Suprapubic skin (tissue), 4 donors: ENCODE data around the gene SMIM36. TPM values are rescaled to one million over a fixed set of nuclear protein-coding genes. Genes with fewer than 3 reads are reported as not detected.
"Not testable (repeated sequence)": the region's sequence is repeated elsewhere in the genome, so short reads cannot be mapped to it uniquely, and the experiment has no call there.

Source experiments
- DNase-seq, 2 donors: peaks; one replicate each; pipeline ENCODE4 v3.0.0-alpha.2; 2019; ENCODE audit warnings: low spot score in 2 of 2
- H3K27ac ChIP-seq: fragments of 200-600 bp; sonication (generic); one replicate; pipeline ENCODE4 v1.5.1; 2019
- H3K27me3 ChIP-seq: fragments of 200-600 bp; sonication (generic); one replicate; pipeline ENCODE4 v1.5.1; 2019
- H3K36me3 ChIP-seq: fragments of 200-600 bp; sonication (generic); one replicate; pipeline ENCODE4 v1.5.1; 2019
- H3K4me1 ChIP-seq: fragments of 200-600 bp; sonication (generic); one replicate; pipeline ENCODE4 v1.5.1; 2019
- H3K4me3 ChIP-seq: fragments of 200-600 bp; sonication (generic); one replicate; pipeline ENCODE4 v1.5.1; 2019; ENCODE audit warnings: mild to moderate bottlenecking
- H3K9me3 ChIP-seq: fragments of 200-600 bp; sonication (generic); one replicate; pipeline ENCODE4 v1.5.1; 2019
- CTCF ChIP-seq, 2 donors: fragments of 200-600 bp in 1 of 2; fragments of 450-650 bp in 1 of 2; sonication (generic) in 1 of 2; IDR thresholded peaks; one replicate each; pipeline ENCODE4 v1.5.1; 2016 to 2019; ENCODE audit warnings: antibody characterized with exemption in 2 of 2, mild to moderate bottlenecking in 1 of 2, moderate library complexity in 1 of 2
- EP300 ChIP-seq: sonication (generic); formaldehyde crosslinking; IDR thresholded peaks from one replicate; pipeline ENCODE4 v1.6.1; 2017; ENCODE audit warnings: antibody characterized with exemption
- POLR2A ChIP-seq, 2 donors: fragments of 450-650 bp; IDR thresholded peaks; one replicate each; pipeline ENCODE4 v1.6.1; 2017; ENCODE audit warnings: antibody characterized with exemption in 2 of 2, mild to moderate bottlenecking in 2 of 2, moderate library complexity in 2 of 2
- POLR2AphosphoS5 ChIP-seq, 3 donors: sonication (generic); formaldehyde crosslinking; IDR thresholded peaks; one replicate each; pipeline ENCODE4 v1.6.1; 2017; ENCODE audit warnings: antibody characterized with exemption in 3 of 3
- WGBS: methylation state at CpG from one replicate; pipeline ENCODE4 v1.1.5; 2018; 5-methylcytosine and 5-hydroxymethylcytosine counted together
- total RNA-seq, 4 donors: library from RNA; depleted of rRNA; stranded (reverse); fragments of >200 nt; gene quantifications; one replicate each; pipeline ENCODE4 v1.1.0, GENCODE V29; 2016

SMIM36 gene
- total RNA-seq, 4 donors from 2014 or later: not detected

GRCh38 chr17:55433629-55434422 lies 77.4 kb downstream of the SMIM36 start:
- DNase-seq: no peak
- WGBS: 62% methylated on average over 7 of the region's 7 CpGs
- H3K4me1 ChIP-seq: peaks cover 25% of the 10 kb centered on the region
- no peaks in the 10 kb centered on the region for H3K27me3 ChIP-seq
- no peaks in the 10 kb centered on the region for H3K36me3 ChIP-seq
- no peak overlapping the region for H3K4me3 ChIP-seq
- H3K27ac ChIP-seq: peak overlapping the region; percentile 63
- no peaks in the 10 kb centered on the region for H3K9me3 ChIP-seq
- TF ChIP-seq POLR2A (IDR thresholded peaks at IDR 0.05) (no peak), EP300 (no peak), POLR2AphosphoS5 (IDR thresholded peaks at IDR 0.05) (no peak), CTCF (IDR thresholded peaks at IDR 0.05) (no peak)

- 44% methylated on average over 7 of the region's 7 CpGs for WGBS
- no peak overlapping the region for H3K4me3 ChIP-seq
- H3K4me1 ChIP-seq: peaks cover 25% of the 10 kb centered on the region
- peak overlapping the region; percentile 63 for H3K27ac ChIP-seq
- no peaks in the 10 kb centered on the region for H3K27me3 ChIP-seq
- H3K9me3 ChIP-seq: no peaks in the 10 kb centered on the region
- DNase-seq: no peak
- no peaks in the 10 kb centered on the region for H3K36me3 ChIP-seq
- no peak for TF ChIP-seq POLR2A (IDR thresholded peaks at IDR 0.05)
- TF ChIP-seq POLR2AphosphoS5 (IDR thresholded peaks at IDR 0.05): no peak
Measured at GRCh38 chr17:55433029-55433628, 78.1 kb downstream of the SMIM36 start.

GRCh38 chr17:55432358-55433028 lies 78.8 kb downstream of the SMIM36 start:
- no peak for TF ChIP-seq EP300
- no peak for TF ChIP-seq CTCF (IDR thresholded peaks at IDR 0.05)
- TF ChIP-seq POLR2A (IDR thresholded peaks at IDR 0.05): no peak
- no peak for TF ChIP-seq POLR2AphosphoS5 (IDR thresholded peaks at IDR 0.05)
- Histone ChIP-seq H3K4me1 (peaks cover 25% of the 10 kb centered on the region), H3K36me3 (no peaks in the 10 kb centered on the region), H3K9me3 (no peaks in the 10 kb centered on the region), H3K27ac (no peak overlapping the region), H3K4me3 (no peak overlapping the region), H3K27me3 (no peaks in the 10 kb centered on the region)
- 87% methylated on average over 4 of the region's 4 CpGs for WGBS
- no peak for DNase-seq

- not testable (repeated sequence) for H3K36me3 ChIP-seq, H3K27ac ChIP-seq, H3K27me3 ChIP-seq, DNase-seq, H3K9me3 ChIP-seq, H3K4me3 ChIP-seq
- peaks cover 25% of the 10 kb centered on the region for H3K4me1 ChIP-seq
- no CpG with 5 or more reads among the region's 1 CpG for WGBS
Measured at GRCh38 chr17:55431914-55432313, 79.3 kb downstream of the SMIM36 start.

GRCh38 chr17:55430541-55431288 lies 80.5 kb downstream of the SMIM36 start:
- H3K4me1 ChIP-seq: peaks cover 18% of the 10 kb centered on the region
- DNase-seq: no peak
- no peaks in the 10 kb centered on the region for H3K9me3 ChIP-seq
- H3K36me3 ChIP-seq: no peaks in the 10 kb centered on the region
- TF ChIP-seq POLR2AphosphoS5 (IDR thresholded peaks at IDR 0.05) (no peak), EP300 (no peak), POLR2A (IDR thresholded peaks at IDR 0.05) (no peak)
- H3K27ac ChIP-seq: no peak overlapping the region
- H3K27me3 ChIP-seq: no peaks in the 10 kb centered on the region
- H3K4me3 ChIP-seq: no peak overlapping the region
- 78% methylated on average over 4 of the region's 4 CpGs for WGBS

GRCh38 chr17:55427587-55427882 lies 83.7 kb downstream of the SMIM36 start:
- TF ChIP-seq EP300: no peak
- TF ChIP-seq POLR2A (IDR thresholded peaks at IDR 0.05): no peak
- Histone ChIP-seq H3K36me3 (no peaks in the 10 kb centered on the region), H3K9me3 (no peaks in the 10 kb centered on the region), H3K4me3 (no peak overlapping the region), H3K4me1 (peaks cover 1% of the 10 kb centered on the region), H3K27ac (no peak overlapping the region), H3K27me3 (peaks cover 5% of the 10 kb centered on the region)
- DNase-seq: no peak
- WGBS: 96% methylated on average over 2 of the region's 2 CpGs
